ENCODE data around the gene EXO1.

The EXO1 gene

DNA sequence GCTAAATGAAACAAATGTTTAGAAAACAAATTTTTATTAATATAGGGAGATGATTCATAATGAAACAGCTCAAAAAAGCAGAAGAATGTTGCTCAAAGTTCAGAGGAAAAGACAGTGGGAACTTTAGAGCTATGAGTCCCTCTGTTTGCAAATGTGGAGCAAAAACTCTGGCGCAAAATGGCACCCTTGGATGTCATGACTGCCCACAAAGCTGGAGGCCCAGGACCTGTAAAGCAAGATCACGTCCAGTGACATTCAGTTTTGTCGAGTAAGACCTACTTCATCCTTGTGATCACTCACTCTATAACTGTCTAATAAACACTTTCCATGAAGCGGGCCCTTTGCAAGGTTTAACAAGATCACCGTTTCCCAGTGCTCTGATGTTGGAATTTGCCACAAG lies 9.1 kb upstream of the EXO1 start:
- DNase-seq (ENCODE audit: low spot score) (no peak), ATAC-seq (ENCODE audit: low read depth) (no peak)
- Histone ChIP-seq H3K27me3 (ENCODE audit: insufficient read depth, poor library complexity, severe bottlenecking) (no peaks in the 10 kb centered on the region), H3K4me3 (ENCODE audit: severe bottlenecking) (no peak overlapping the region), H3K27ac (ENCODE audit: poor library complexity, severe bottlenecking) (no peak overlapping the region), H3K9me3 (ENCODE audit: severe bottlenecking) (no peaks in the 10 kb centered on the region), H3K4me1 (ENCODE audit: insufficient read depth, poor library complexity, severe bottlenecking) (peaks cover 15% of the 10 kb centered on the region), H3K36me3 (ENCODE audit: low read depth) (no peaks in the 10 kb centered on the region)
- TF ChIP-seq, protein P1, sequence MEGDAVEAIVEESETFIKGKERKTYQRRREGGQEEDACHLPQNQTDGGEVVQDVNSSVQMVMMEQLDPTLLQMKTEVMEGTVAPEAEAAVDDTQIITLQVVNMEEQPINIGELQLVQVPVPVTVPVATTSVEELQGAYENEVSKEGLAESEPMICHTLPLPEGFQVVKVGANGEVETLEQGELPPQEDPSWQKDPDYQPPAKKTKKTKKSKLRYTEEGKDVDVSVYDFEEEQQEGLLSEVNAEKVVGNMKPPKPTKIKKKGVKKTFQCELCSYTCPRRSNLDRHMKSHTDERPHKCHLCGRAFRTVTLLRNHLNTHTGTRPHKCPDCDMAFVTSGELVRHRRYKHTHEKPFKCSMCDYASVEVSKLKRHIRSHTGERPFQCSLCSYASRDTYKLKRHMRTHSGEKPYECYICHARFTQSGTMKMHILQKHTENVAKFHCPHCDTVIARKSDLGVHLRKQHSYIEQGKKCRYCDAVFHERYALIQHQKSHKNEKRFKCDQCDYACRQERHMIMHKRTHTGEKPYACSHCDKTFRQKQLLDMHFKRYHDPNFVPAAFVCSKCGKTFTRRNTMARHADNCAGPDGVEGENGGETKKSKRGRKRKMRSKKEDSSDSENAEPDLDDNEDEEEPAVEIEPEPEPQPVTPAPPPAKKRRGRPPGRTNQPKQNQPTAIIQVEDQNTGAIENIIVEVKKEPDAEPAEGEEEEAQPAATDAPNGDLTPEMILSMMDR (IDR thresholded peaks at IDR 0.05; ENCODE audit: poor library complexity, severe bottlenecking) = no peak

DNA sequence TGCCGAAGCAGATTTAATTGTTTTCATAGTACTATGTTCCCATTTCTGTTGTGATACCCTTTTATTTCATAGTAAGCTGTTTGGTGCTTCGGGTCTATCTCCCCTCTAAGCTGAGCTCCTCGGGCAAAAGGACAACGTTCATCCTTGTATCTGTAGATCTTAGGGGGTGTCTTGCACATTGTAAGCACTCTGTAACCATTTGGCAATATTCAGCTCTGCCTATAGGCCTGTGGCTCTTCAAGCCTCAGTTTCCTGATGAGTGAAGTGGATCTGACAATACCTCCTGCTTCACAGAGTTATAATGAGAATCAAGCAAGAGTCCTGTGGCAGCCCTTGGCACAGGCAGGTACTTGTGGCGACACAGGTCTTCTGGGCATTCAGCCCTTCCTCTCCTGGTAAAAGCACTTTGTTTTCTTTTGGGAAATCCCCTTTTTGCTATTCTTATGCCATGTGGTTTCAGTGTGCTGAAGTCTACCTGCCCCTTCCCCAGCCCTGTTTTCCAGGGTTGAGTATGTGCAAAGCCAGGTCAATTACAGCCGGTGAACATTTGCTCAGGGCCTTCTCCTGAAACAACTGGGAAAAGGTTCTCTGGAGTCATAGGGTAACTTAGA lies 8.5 kb upstream of the EXO1 start:
- peaks cover 15% of the 10 kb centered on the region for H3K4me1 ChIP-seq (ENCODE audit: insufficient read depth, poor library complexity, severe bottlenecking)
- H3K4me3 ChIP-seq (ENCODE audit: severe bottlenecking) = no peak overlapping the region
- H3K27me3 ChIP-seq (ENCODE audit: insufficient read depth, poor library complexity, severe bottlenecking) = no peaks in the 10 kb centered on the region
- H3K27ac ChIP-seq (ENCODE audit: poor library complexity, severe bottlenecking) = no peak overlapping the region
- H3K36me3 ChIP-seq (ENCODE audit: low read depth) = no peaks in the 10 kb centered on the region
- no peak for DNase-seq (ENCODE audit: low spot score)
- no peak for ATAC-seq (ENCODE audit: low read depth)
- TF ChIP-seq, protein P1 (IDR thresholded peaks at IDR 0.05; ENCODE audit: poor library complexity, severe bottlenecking) = no peak
- no peaks in the 10 kb centered on the region for H3K9me3 ChIP-seq (ENCODE audit: severe bottlenecking)

DNA sequence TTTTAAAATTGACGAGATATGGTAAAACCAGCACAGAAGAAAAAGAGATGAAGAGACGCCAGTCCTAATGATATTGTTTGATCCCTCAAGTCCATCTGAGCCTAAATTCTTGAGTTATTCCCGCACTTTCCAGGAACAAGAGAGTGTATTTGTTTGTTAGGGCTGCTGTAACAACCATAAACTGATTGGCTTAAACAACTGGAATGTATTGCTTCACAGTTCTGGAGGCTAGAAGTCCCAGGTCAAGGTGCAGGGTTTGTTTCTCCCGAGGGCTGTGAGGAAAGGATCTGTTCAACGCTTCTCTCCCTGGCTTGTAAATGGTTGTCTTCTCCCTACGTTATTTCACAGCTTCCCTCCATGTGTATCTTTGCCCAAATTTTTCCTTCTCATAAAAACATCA lies 7.8 kb upstream of the EXO1 start:
- no peak overlapping the region for H3K4me3 ChIP-seq (ENCODE audit: severe bottlenecking)
- H3K4me1 ChIP-seq (ENCODE audit: insufficient read depth, poor library complexity, severe bottlenecking) = peaks cover 15% of the 10 kb centered on the region
- ATAC-seq (ENCODE audit: low read depth) = no peak
- no peaks in the 10 kb centered on the region for H3K27me3 ChIP-seq (ENCODE audit: insufficient read depth, poor library complexity, severe bottlenecking)
- DNase-seq (ENCODE audit: low spot score) = no peak
- H3K36me3 ChIP-seq (ENCODE audit: low read depth) = no peaks in the 10 kb centered on the region
- H3K9me3 ChIP-seq (ENCODE audit: severe bottlenecking) = no peaks in the 10 kb centered on the region
- TF ChIP-seq, protein P1 (IDR thresholded peaks at IDR 0.05; ENCODE audit: poor library complexity, severe bottlenecking) = no peak
- H3K27ac ChIP-seq (ENCODE audit: poor library complexity, severe bottlenecking) = no peak overlapping the region

DNA sequence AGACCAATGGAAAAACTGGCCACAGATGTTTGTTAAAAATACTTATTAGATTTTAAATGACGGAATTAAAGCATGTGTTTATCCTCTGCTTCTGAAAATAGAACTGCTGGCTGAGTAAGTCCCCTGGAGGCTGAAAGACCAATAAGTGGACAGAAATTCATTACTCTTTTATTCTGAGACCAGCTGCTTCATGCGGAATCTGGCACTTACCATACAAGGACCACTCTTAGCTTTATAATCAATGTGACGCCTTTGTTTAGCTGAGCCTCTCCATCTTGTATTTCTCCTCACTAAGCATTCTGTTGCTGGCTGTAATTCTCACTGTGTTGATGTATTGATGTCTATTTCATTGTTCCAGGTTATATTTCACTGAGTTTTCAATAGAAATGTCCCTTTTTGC lies 6.3 kb upstream of the EXO1 start:
- no peaks in the 10 kb centered on the region for H3K27me3 ChIP-seq (ENCODE audit: insufficient read depth, poor library complexity, severe bottlenecking)
- H3K4me1 ChIP-seq (ENCODE audit: insufficient read depth, poor library complexity, severe bottlenecking) = peaks cover 15% of the 10 kb centered on the region
- no peak for DNase-seq (ENCODE audit: low spot score)
- no peak for ATAC-seq (ENCODE audit: low read depth)
- no peak overlapping the region for H3K27ac ChIP-seq (ENCODE audit: poor library complexity, severe bottlenecking)
- H3K9me3 ChIP-seq (ENCODE audit: severe bottlenecking) = no peaks in the 10 kb centered on the region
- TF ChIP-seq, protein P1 (IDR thresholded peaks at IDR 0.05; ENCODE audit: poor library complexity, severe bottlenecking) = no peak
- H3K36me3 ChIP-seq (ENCODE audit: low read depth) = no peaks in the 10 kb centered on the region
- no peak overlapping the region for H3K4me3 ChIP-seq (ENCODE audit: severe bottlenecking)

DNA sequence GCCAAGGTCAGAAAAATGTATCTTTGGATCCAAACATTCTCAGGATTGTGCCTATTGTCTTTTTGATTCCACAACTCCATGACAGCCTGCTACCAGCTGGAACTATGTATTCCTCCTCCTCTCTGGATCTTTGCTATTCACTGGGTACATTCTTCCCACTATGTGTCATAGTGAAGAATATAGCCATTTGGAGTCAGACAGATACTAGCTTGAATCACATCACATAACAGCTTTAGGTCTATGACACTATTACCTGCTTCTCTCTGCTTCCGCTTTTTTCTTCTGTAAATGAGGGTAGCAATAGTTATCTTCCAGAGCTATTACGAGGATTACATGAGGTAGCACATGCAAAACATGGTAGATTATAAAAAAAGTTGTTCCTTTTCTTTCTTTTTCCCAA lies 5.4 kb upstream of the EXO1 start:
- H3K27me3 ChIP-seq (ENCODE audit: insufficient read depth, poor library complexity, severe bottlenecking) = no peaks in the 10 kb centered on the region
- H3K27ac ChIP-seq (ENCODE audit: poor library complexity, severe bottlenecking) = no peak overlapping the region
- DNase-seq (ENCODE audit: low spot score) = no peak
- TF ChIP-seq, protein P1 (IDR thresholded peaks at IDR 0.05; ENCODE audit: poor library complexity, severe bottlenecking) = no peak
- H3K9me3 ChIP-seq (ENCODE audit: severe bottlenecking) = no peaks in the 10 kb centered on the region
- H3K4me1 ChIP-seq (ENCODE audit: insufficient read depth, poor library complexity, severe bottlenecking) = peaks cover 6% of the 10 kb centered on the region
- no peak overlapping the region for H3K4me3 ChIP-seq (ENCODE audit: severe bottlenecking)
- ATAC-seq (ENCODE audit: low read depth) = peak; percentile 63; the same call in 2 of the 3 replicates
- no peaks in the 10 kb centered on the region for H3K36me3 ChIP-seq (ENCODE audit: low read depth)

Measured in RWPE2 (cell line).